HAP-1 (cell line): ENCODE results near the gene ATP11C.

ENCODE experiments used
- DNase-seq, 2 experiments: peaks; one replicate each; pipeline ENCODE4 v3.0.0-alpha.2; 2016 to 2020; ENCODE audit warnings: low spot score in 2 of 2
- H3K27me3 ChIP-seq: fragments of 250-450 bp; sonication (Bioruptor Pico); 2 replicates; pipeline ENCODE4 v1.5.1; 2020; ENCODE audit warnings: low read depth, mild to moderate bottlenecking, moderate library complexity
- H3K36me3 ChIP-seq: fragments of 250-450 bp; sonication (Bioruptor Pico); replicated peaks from 2 replicates; pipeline ENCODE4 v1.5.1; 2020; ENCODE audit warnings: mild to moderate bottlenecking
- H3K4me1 ChIP-seq: fragments of 250-450 bp; sonication (Bioruptor Pico); 2 replicates; pipeline ENCODE4 v1.5.1; 2020; ENCODE audit warnings: mild to moderate bottlenecking
- H3K4me3 ChIP-seq: fragments of 250-450 bp; sonication (Bioruptor Pico); 2 replicates; pipeline ENCODE4 v1.5.1; 2020; ENCODE audit warnings: mild to moderate bottlenecking, moderate library complexity
- H3K9me3 ChIP-seq: fragments of 250-450 bp; sonication (Bioruptor Pico); 2 replicates; pipeline ENCODE4 v1.5.1; 2020; ENCODE audit warnings: mild to moderate bottlenecking, moderate library complexity
- in situ Hi-C: fragments of 300-500 bp; cut with MboI; formaldehyde crosslinking; loops from 3 replicates; pipeline ENCODE4 v1.14.3; 2020; ENCODE audit warnings: low sequenced_read_pairs, inconsistent platforms, mixed read lengths

ATP11C gene

DNA sequence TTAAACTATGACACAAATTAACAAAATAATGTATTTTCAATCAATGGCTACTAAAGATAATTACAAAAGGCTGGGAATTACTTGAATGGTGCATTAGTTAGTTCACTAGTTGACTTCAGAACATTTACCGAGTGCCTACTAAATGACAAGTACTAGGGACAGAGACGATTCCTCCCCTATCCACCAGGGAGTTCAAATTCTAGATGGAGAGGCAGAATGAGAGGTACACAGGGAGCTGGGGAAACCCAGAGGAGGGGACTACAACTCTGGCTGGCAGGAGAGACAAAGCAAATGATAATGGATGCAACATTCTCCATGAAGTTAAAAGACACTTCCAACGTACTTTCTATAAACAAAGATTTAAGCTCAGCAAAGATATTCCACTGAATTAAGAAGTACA is 181.8 kb downstream of the ATP11C start:
- DNase-seq = no peak
- H3K4me1 ChIP-seq = no peaks in the 10 kb centered on the region
- peaks cover 22% of the 10 kb centered on the region for H3K36me3 ChIP-seq
- peaks cover 9% of the 10 kb centered on the region; the same call in 1 of the 2 replicates for H3K9me3 ChIP-seq
- in situ Hi-C loops = no loop called here
- H3K27me3 ChIP-seq = no peaks in the 10 kb centered on the region
- H3K4me3 ChIP-seq = no peak overlapping the region

DNA sequence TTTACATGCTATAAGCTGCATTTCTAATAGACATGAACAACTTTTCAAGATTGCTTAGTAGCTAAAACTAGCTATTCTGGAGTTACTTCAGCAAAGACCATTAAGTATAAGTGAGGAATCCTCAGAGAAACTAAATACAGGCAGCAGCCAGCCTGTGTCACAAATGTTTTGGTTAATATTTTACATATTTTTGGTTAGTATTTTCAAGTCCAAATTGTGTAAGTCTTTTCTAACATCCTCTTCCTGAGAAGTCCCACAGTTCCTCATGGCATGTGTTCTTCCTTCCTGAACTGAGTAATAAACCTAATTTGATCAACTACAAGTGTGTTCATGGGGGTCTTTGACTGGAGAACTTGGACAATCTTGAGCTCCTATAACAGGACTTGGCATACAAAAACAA is 182.5 kb downstream of the ATP11C start:
- Histone ChIP-seq H3K27me3 (no peaks in the 10 kb centered on the region), H3K9me3 (peaks cover 9% of the 10 kb centered on the region; the same call in 1 of the 2 replicates), H3K4me3 (no peak overlapping the region), H3K4me1 (no peaks in the 10 kb centered on the region), H3K36me3 (peaks cover 22% of the 10 kb centered on the region)
- no peak for DNase-seq
- in situ Hi-C loops = no loop called here

DNA sequence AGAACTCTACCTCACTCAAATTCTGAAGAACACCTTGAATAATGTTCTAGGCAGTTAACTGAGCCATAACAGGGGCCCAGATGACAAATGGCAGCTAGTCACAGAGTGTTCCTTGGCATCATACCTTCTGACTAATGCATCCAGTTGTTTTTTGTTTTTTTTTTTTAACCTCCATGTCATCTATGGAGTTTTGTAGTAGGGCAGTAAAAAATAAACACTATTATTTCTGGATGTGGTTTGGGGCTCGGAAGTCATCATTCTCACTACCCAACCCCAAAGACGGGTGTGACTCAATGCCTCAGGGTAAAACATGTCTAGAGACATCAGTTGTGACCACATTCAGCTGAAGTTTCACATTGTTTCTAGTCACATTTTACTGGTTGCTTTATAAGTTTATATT is 193.7 kb downstream of the ATP11C start:
- H3K4me1 ChIP-seq = no peaks in the 10 kb centered on the region
- no peaks in the 10 kb centered on the region for H3K27me3 ChIP-seq
- no peaks in the 10 kb centered on the region for H3K9me3 ChIP-seq
- no peak overlapping the region for H3K4me3 ChIP-seq
- peaks cover 44% of the 10 kb centered on the region for H3K36me3 ChIP-seq
- in situ Hi-C loops = no loop called here
- no peak for DNase-seq

DNA sequence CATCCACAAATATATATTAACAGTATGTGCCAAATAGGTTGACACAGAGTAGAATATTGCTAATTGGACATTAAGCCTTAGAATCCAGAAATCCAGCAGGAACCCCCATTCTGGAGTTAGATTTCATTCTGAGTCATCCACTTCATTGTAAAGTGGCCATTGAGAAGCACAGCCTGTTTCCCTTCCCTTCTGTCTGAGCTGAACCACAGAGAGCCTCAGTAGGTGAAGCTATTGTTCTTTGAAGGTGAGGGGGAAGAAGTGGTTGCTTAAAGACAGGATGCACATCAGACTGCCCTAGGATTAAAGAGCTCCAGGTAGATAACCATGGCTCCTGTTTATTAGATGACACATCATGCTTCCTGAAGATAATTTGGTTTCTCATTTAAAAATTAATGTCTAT is 194.3 kb downstream of the ATP11C start:
- DNase-seq = no peak
- in situ Hi-C loops = no loop called here
- Histone ChIP-seq H3K4me3 (no peak overlapping the region), H3K9me3 (no peaks in the 10 kb centered on the region), H3K4me1 (no peaks in the 10 kb centered on the region), H3K27me3 (no peaks in the 10 kb centered on the region), H3K36me3 (peaks cover 42% of the 10 kb centered on the region)

DNA sequence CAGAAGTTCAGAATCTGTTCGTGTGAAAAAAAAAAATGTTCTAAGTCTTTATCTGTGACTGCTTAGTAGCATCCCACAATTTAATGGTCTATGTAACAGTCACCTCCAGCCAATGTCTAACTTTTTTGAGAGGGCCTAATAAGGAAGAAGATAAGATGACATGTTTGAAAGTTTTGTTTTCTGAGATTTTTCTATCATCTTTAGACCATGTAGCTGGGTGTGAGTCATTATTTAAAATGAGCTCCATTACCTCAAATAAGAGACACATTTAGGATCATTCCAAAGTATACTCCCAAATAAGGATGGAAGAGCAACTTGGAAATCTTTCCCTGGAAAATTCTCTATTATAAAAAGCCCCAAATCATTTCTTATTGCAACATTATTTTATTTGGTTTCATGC is 196.7 kb downstream of the ATP11C start:
- in situ Hi-C loops = no loop called here
- no peaks in the 10 kb centered on the region for H3K27me3 ChIP-seq
- no peaks in the 10 kb centered on the region for H3K9me3 ChIP-seq
- H3K4me1 ChIP-seq = no peaks in the 10 kb centered on the region
- peaks cover 39% of the 10 kb centered on the region for H3K36me3 ChIP-seq
- no peak for DNase-seq
- H3K4me3 ChIP-seq = no peak overlapping the region

DNA sequence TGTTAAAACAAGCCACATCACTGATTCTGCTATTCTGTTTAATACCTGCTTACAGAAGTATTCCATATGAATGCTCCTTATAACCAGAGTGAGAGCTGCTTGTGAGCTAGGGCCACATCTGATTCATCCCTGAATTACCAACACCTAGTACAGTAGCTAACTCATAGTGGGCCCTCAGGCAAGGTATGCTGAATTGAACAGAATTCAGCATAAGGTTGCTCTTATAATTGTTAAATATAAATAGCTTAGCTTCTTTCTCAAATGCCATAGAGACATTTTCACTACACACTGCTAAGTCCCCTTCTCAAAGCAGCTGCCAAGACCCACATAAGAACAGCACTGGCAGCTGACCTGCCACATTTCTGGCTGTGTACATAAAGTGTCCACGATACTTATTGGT is 197.9 kb downstream of the ATP11C start:
- Histone ChIP-seq H3K4me1 (no peaks in the 10 kb centered on the region), H3K9me3 (no peaks in the 10 kb centered on the region), H3K4me3 (no peak overlapping the region), H3K36me3 (peaks cover 32% of the 10 kb centered on the region), H3K27me3 (no peaks in the 10 kb centered on the region)
- DNase-seq = no peak
- in situ Hi-C loops = no loop called here

DNA sequence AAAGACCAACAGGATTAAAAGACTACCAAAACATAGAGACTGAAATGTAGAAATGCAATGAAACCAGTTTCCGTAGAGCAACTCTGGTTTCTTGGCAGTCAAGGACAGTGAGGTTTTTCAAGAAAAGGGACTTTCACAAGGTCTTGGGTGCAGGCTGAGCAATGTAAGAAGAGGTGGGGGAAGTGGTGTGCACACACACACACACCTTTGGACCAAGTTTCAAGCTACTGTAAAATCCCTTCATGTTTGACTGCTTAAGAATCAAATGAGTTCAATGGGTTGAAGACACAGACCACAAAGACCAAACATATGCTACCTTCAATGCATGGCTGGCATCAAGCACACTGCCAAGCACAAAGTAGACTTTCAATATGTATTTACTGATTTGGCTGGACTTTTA is 207.1 kb downstream of the ATP11C start:
- DNase-seq = no peak
- in situ Hi-C loops = no loop called here

DNA sequence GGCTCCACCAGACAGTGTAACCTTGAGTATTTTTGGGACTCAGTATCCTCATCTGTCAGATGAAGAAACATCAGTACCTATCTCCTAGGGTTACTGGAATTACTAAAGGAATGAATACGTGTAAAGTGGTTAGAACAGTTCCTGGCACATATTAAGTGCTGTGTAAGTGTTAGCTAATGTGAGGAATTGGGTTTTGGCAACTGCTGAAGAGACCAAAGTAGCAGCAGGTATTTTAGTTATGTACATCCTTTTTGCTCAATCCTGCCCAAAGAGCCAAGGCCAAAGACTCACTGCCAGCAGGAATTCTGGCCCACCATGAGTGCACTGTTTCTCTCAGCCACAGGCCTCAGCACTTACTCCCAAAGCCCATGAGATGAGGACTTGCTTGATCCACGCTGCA is 208.2 kb downstream of the ATP11C start:
- Histone ChIP-seq H3K4me1 (no peaks in the 10 kb centered on the region), H3K27me3 (no peaks in the 10 kb centered on the region), H3K36me3 (peaks cover 2% of the 10 kb centered on the region), H3K4me3 (no peak overlapping the region), H3K9me3 (no peaks in the 10 kb centered on the region)
- no peak for DNase-seq
- in situ Hi-C loops = no loop called here

More for the DNA sequence above, 207.1 kb downstream of the ATP11C start:
- no peaks in the 10 kb centered on the region for H3K4me1 ChIP-seq
- H3K9me3 ChIP-seq = no peaks in the 10 kb centered on the region
- H3K27me3 ChIP-seq = no peaks in the 10 kb centered on the region
- peaks cover 3% of the 10 kb centered on the region for H3K36me3 ChIP-seq
- H3K4me3 ChIP-seq = no peak overlapping the region

DNA sequence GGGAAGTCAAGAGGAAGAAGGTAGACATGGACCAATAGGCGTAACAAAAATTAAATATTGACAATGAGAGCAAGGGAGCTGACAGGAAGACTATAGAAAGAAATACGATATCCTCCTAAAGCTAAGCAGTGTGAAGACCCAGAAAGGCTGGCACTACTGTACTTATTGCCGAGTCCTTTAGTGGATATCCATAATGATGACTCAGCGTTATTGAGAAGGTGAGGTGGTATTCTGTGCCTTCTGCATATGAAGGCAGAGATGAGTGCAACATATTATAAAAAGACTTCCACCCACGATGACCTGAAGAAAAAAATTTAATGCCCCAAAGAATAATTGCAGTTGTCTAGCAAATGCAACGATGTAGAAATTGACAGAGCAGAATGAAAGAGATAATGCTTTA is 211.9 kb downstream of the ATP11C start:
- DNase-seq = no peak
- Histone ChIP-seq H3K4me3 (no peak overlapping the region), H3K36me3 (no peaks in the 10 kb centered on the region; the same call in 1 of the 2 replicates), H3K27me3 (no peaks in the 10 kb centered on the region), H3K4me1 (no peaks in the 10 kb centered on the region), H3K9me3 (no peaks in the 10 kb centered on the region)
- in situ Hi-C loops = no loop called here

DNA sequence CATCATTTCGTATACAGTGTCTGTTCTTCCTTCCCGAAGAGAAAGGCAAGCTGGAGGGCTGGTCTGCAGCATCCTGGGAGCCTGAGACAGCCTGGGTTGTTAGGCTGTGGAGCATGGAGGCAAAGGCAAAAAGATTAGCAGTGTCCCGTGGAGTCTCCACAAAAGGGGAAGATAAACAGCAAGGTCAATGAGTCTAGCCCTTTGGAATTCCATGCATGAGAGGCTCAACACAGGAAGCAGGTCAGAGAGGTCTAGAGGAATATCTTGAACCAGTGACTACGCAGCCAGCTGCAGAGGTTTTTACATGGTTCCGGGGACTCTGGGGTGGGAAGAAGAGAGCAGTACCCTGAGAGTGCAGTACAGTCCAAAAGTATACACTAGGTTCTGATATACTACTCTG is 212.7 kb downstream of the ATP11C start:
- Histone ChIP-seq H3K4me1 (no peaks in the 10 kb centered on the region), H3K9me3 (no peaks in the 10 kb centered on the region), H3K27me3 (no peaks in the 10 kb centered on the region), H3K36me3 (no peaks in the 10 kb centered on the region), H3K4me3 (no peak overlapping the region)
- no peak for DNase-seq
- in situ Hi-C loops = no loop called here

DNA sequence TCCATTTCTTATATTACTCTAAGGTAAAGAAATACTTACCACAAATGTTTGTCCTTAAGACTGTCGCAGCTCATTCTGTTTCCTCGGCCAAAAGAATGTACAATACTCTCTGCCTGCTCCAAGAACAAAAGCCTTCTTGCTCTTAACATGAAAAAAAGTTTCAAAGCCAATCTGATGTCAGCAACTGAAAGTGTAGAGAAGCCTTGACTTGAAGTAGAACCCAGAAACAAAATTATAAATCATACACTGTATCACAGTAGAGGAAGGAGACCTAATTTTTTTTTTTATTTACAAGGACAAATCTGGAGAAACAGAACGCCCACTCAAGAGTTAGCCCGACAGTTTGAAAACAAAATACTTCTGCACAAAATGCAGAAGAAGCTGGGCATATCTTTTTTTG is 224.8 kb downstream of the ATP11C start, which contains the start of gene MCF2:
TSS of gene MCF2 (minus strand) at position 101 of the 400 bp plus-strand sequence. CDS start 56,423 bp downstream, outside the sequence.
- Histone ChIP-seq H3K36me3 (no peaks in the 10 kb centered on the region), H3K4me1 (no peaks in the 10 kb centered on the region), H3K4me3 (no peak within 1 kb of the TSS), H3K9me3 (no peaks in the 10 kb centered on the region), H3K27me3 (no peaks in the 10 kb centered on the region)
- no peak for DNase-seq
- in situ Hi-C loops = no loop called here

DNA sequence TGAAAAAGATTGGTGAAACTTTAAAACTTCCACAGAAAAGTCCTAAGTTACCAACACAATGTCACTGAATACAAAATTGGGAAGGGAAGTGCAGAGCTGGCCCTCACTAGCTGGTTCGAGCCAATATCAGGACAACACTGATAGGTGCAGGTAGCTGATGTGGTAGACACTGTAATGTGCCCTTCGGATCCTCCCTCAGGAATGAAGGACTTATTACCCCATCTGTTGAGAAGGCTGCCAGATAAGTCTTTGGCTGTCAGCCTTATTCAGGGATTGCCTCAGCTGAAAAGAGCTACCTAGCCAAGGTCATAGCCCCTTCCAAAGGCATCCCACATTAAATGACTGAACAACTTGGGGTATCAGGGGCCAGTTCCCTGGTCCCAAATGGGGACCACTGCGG is 230.2 kb downstream of the ATP11C start:
- DNase-seq = no peak
- H3K9me3 ChIP-seq = no peaks in the 10 kb centered on the region
- in situ Hi-C loops = no loop called here
- H3K27me3 ChIP-seq = no peaks in the 10 kb centered on the region
- H3K4me1 ChIP-seq = no peaks in the 10 kb centered on the region
- H3K4me3 ChIP-seq = no peak overlapping the region
- H3K36me3 ChIP-seq = no peaks in the 10 kb centered on the region

DNA sequence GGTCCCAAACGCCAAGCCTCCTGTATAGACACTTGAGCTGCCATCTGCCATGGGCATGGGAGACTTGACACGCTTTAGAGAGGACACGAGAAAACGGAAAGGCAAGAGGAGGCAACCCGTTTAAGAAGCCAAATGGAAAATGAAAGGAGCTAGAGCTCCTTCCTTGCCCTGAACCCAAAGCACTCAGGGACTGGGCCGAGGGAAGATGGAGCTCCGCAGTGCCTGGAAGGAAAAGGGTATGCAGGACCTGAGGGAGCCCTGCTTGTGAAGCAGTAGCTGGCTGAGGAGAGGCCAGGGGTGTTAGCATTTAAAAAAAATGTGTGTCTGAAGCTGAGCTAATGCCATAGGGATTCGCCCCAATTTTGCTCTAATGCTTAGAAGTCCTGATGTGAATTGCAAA is 239.9 kb downstream of the ATP11C start:
- H3K9me3 ChIP-seq = no peaks in the 10 kb centered on the region
- no peak for DNase-seq
- no peaks in the 10 kb centered on the region for H3K36me3 ChIP-seq
- no peak overlapping the region for H3K4me3 ChIP-seq
- in situ Hi-C loops = no loop called here
- no peaks in the 10 kb centered on the region for H3K4me1 ChIP-seq
- no peaks in the 10 kb centered on the region for H3K27me3 ChIP-seq

DNA sequence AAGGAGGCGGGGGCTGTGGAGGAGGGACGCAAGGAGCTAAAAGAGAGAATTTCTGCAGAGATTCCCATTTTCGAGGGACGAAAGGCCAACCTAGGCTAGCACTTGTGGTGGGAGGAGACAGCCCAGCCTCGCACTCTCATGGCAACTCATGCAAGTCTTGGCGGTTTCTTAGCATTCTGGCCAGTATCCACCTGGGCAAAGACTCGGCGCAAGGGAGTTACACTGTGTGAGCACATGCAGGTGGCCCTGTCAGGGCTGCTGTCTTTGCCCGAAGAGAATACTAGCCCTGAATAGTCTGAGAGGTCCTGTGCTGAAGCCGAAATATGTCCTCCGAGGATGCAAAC is 240.4 kb downstream of the ATP11C start:
- in situ Hi-C loops = no loop called here
- no peak overlapping the region for H3K4me3 ChIP-seq
- no peaks in the 10 kb centered on the region for H3K4me1 ChIP-seq
- no peaks in the 10 kb centered on the region for H3K36me3 ChIP-seq
- DNase-seq = no peak
- H3K27me3 ChIP-seq = no peaks in the 10 kb centered on the region
- no peaks in the 10 kb centered on the region for H3K9me3 ChIP-seq

DNA sequence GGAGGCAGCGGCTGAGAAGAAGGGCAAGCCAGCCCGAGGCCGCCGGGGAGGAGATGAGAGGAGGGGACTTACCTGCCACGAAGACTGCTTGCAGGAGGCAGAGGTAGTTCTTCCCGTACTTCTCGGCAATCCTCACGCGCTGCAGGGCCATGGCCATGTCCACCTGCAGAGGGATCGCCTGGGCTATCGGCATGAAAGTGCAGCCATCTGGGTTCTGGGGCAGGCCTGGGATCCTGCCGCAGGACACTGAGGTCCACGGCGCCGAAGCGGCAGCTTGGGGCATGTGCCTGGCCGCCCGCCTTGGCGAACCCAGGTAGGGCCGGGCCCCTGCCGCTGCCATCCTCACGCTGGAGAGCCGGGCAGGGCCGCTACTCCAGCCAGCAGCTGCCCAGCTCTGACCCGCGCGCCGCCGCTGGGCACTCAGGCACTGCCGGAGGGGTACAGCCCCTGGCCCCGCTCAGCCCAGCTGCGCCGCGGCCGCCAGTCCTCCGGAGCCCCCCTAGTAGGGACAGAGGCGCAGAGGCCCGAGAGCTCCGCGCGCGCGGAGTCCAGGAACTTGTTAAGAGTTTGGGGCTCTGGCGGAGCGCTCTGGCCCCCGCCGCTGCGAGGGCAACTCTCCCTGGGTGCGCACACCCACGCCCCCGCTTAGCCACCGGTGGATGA is 240.9 kb downstream of the ATP11C start:
- H3K9me3 ChIP-seq = no peaks in the 10 kb centered on the region
- H3K36me3 ChIP-seq = no peaks in the 10 kb centered on the region
- no peaks in the 10 kb centered on the region; the same call in 1 of the 2 replicates for H3K27me3 ChIP-seq
- H3K4me1 ChIP-seq = no peaks in the 10 kb centered on the region
- no peak overlapping the region for H3K4me3 ChIP-seq
- in situ Hi-C loops = no loop called here
- DNase-seq = no peak
